Activated CD8-positive, alpha-beta memory T cell treated with anti-CD3 and anti-CD28 coated beads, Interleukin-2, amount 50 U/mL, for 1 hour (primary cell): ENCODE results near the gene SLC35F2.
"Not testable (repeated sequence)": the region's sequence is repeated elsewhere in the genome, so short reads cannot be mapped to it uniquely, and the experiment has no call there.

Source experiments
- DNase-seq: peaks from one replicate; pipeline ENCODE4 v3.0.0-alpha.2; 2020; ENCODE audit errors: extremely low read depth

SLC35F2 gene, protein sequence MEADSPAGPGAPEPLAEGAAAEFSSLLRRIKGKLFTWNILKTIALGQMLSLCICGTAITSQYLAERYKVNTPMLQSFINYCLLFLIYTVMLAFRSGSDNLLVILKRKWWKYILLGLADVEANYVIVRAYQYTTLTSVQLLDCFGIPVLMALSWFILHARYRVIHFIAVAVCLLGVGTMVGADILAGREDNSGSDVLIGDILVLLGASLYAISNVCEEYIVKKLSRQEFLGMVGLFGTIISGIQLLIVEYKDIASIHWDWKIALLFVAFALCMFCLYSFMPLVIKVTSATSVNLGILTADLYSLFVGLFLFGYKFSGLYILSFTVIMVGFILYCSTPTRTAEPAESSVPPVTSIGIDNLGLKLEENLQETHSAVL

DNA sequence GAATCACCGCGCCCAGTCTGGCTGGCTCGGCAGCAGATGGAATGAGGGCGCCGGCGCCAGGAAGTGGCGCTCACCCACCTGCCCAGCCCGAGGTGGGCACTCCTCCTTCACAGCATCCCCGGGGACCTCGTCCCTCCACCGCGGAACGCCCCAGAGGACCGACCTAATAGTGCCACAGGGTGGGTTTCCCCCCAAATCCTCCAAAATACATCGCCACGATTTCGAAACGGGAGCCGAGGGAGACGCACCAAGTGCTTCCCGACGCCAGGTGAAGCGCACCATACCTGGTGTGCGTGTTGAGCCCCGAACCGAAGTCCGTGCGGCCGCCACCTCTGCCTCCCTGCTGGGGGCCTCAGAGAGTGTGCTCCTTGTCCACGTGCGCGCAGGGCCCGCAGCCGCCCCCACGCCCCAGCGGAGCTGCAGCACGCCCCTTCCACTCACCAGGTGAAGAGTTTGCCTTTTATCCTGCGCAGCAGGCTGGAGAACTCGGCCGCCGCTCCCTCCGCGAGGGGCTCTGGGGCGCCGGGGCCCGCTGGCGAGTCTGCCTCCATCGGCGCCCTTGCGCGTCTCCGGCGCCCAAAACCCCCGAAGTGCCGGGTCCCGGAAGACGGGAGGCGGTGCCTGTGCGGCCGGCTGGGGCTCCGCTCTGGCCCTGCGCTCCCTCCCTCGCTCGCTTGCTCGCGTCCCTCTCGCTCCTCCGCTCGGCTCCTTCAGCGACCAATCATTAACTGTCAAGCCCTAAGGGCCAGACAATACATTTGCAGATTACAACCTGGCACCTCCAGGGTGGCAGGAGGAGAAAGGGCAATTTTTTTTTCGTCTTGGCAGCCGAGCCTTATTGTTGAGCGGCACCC, at the start of gene SLC35F2:
Gene SLC35F2 (minus strand): TSS at position 571 of the 854 bp plus-strand sequence. CDS start 20 bp downstream, at position 551.
- DNase-seq: no peak

DNA sequence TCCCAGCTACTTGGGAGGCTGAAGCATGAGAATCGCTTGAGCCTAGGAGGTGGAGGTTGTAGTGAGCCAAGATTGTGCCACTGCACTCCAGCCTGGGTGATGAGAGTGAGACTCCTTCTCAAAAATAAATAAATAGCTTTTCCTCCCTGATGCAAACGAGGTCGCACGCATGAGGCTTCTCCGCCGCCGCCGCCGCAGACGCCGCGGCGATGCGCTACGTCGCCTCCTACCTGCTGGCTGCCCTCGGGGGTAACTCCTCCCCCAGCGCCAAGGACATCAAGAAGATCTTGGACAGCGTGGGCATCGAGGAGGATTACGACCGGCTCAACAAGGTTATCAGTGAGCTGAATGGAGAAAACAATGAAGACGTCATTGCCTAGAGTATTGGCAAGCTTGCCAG, 49.6 kb upstream of the SLC35F2 start:
- DNase-seq: no peak

DNA sequence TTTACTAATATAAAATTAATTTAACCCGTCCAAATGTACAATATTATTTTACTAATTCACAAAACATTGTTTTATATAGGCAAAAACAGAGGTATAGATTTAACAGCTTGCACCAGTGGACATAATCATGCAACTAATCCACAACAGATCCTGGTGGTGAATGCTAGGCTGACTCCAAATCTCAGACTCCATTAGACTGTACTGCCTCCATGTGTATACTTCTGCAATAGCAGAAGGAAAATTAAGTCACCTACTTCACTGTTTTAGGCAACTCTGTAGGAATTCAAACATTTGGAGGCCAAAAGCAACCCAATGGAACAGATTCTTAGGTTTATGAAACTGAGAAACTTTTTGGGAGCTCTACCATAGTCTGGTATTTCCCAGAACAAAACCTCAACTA, 39.7 kb upstream of the SLC35F2 start:
- no peak for DNase-seq

DNA sequence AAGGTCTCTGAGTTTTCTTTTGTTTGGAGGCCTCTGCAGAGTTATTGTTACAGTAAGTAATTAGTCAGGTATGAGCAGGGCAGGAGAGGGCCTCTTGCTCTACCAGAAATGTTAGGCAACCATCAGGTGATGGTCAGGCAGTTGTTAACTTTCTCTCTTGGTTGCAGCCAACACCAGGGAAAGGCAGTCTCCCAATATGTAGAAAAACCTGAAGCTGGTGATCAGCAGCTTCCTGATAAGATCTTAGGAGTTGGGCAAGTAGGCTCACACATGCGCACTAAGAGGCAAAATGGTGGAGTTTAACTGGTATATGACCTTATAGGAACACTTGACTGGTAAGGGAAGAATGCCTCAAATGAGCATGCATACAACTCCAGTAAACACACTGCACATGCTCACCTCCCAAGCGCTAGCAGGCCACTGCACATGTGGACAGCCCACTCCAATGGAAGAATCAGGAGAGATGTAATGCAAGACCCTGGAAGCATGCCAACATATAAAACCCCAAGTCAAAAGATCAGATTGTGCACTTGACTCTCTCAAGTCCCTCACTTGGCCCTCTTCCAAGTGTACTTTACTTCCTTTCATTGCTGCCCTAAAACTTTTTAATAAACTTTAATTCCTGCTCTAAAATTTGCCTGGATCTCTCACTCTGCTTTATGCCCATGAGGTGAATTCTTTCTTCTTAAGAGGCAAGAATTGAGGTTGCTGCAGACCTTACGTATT, 23.7 kb upstream of the SLC35F2 start:
- no peak for DNase-seq

DNA sequence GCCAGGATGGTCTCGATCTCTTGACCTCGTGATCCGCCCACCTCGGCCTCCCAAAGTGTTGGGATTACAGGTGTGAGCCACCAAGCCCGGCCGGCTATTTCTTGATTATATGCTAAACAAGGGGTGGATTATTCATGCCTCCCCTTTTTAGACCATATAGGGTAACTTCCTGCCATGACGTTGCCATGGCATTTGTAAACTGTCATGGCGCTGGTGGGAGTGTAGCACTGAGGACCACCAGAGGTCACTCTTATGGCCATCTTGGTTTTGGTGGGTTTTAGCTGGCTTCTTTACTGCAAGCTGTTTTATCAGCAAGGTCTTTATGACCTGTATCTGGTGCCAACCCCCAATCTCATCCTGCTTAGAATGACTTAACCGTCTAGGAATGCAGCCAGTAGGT, 22.9 kb upstream of the SLC35F2 start:
- DNase-seq: not testable (repeated sequence)

DNA sequence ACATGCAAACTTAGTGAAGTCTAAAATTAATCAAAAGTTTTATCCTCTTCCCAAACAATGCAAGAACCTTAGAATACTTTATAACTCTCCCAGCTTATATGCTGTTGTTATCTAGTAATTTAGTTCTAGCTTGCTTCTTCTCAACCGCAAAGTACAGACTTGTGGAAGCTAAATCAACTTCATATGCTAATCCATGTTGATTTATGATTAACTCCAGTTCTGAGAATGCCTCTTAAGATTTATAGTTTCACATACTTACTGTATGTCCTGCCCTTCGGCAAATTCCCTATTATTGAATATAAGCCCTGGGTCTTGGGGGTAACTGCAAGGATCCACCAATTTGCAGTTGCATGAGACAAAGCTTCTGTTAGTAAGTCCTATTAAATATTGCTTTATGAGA, 17.6 kb upstream of the SLC35F2 start:
- no peak for DNase-seq

DNA sequence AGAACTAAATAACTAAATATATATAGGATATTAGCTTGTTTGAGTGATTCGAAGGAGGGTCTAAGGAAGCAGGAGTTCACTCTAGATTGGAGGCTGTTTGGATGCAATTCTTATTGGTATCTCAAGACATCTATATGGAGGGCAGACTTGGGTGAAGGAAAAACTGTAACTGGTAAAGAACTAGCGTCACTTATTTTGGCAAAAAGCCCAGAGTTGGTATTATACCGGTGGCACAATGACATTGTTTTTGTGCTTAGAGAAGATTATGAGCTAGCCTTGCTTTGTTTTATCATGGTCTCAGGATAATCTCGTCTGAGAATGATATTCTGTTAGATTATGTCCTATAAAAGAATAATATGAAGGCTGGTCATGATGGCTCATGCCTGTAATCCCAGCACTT, 6.0 kb upstream of the SLC35F2 start:
- DNase-seq: no peak

DNA sequence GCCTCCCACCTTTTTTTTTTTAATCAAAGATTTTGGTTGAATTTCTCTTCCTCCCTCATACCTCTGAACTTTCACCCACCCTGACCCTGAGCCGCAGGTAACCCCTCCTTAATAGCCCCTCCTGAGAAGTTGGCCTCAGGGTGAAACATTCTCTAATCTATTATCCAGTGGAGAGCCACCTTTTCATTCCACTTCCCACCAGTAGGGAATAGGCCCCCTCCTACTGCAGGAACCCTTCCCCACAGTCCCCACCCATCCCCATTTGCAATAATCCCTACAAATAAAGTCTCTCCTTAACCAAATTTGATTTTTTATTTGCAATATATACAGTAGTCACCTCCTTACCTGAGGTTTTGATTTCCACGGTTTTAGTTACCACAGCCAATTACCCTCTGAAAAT, 2.1 kb upstream of the SLC35F2 start:
- no peak for DNase-seq

DNA sequence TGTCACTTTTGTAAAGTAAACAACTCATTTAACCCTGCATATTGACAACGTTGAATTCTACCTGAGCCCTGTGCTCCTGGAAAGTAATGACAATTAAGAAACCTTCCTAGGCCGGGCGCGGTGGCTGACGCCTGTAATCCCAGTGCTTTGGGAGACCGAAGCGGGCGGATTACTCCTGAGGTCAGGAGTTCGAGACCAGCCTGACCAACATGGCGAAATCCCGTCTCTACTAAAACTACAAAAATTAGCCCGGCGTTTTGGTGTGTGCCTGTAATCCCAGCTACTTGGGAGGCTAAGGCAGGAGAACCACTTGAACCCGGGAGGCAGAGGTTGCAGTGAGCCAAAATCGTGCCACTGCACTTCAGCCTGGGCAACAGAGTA, 1.6 kb upstream of the SLC35F2 start:
- not testable (repeated sequence) for DNase-seq

DNA sequence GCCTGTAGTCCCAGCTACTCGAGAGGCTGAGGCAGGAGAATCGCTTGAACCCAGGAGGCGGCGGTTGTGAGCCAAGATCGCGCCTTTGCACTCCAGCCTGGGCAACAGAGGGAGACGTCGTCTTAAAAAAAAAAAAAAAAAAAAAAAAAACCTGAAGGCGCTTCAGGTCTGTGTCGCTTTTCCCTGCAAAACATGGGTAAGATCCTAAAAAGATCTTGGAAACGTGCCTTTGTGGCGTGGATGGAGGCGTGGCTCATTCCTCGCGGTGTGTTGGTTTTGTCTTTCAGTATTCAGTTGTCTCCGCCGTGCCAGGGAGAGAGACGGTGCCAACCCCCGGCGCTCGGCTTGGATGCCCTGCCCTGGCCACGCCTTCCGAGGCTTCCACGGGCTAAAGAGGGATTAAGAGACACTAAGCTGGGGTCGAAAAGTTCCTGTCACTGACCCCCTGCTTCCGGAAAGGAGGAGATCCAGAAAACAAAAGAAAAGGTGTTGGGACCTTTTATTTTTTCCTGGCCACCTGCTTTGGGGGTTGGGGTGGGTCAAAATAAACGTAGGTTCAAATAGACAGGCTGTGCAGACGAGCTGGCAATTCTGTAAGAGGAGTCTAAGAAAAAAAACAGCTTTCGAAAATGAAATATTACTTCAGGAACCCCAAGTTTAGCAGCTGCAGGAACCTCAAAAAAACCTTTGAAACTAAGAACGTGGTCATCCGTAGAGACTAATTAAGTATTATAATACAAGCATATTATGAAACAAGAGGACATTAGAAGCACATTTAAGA, 1.1 kb upstream of the SLC35F2 start:
- no peak for DNase-seq

DNA sequence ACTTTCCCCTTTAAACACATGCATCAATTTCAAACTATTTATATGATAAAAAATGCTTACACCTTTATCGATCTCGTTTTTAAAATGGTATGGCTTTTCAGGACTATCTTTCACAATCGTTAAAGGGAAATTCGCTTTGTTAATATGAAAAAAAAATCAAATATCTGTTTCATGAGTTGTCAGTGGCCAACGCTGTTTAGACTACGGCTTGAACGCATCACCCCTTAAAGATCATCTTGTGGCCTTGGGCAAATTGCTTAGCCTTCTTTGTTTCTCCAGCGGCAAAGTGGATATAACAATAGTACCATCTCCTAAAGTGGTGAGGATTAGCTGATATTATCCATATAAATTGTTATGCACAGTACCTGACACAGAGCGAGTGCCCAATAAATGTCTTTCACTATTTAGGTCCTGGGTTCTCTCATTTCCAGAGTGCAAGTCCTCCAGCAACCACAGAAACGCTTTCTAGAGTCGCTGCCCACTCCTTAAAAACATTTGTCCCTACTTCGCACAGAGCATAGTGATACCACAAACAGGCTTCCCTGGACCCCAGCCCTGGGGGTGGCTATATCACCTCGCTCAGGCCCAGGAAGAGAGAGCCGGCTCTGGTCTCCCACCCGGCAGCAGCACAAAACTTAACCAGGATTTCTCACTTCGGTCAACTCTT, 904 bp downstream of the SLC35F2 start:
- DNase-seq: no peak

DNA sequence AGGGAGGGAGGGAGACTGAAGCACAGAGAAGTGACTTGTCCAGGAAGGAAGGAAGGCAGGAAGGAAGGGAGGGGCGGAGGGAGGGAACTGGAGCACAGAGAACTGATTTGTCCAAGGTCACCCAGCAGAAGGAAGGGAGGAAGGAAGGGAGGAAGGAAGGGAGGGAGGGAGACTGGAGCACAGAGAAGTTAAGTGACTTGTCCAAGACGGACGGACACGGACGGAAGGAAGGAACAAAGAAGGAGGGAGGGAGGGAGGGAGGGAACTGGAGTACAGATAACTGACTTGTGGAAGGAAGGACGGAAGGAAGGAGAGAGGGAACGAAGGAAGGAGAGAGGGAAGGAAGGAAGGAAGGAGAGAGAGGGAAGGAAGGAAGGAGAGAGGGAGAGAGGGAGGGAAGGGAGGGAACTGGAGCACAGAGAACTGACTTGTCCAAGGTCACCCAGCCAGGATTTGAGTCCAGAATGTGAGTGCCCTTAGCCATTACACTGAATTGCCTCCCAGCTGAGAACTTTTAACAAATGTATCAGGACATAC, 1.5 kb downstream of the SLC35F2 start:
- no peak for DNase-seq

DNA sequence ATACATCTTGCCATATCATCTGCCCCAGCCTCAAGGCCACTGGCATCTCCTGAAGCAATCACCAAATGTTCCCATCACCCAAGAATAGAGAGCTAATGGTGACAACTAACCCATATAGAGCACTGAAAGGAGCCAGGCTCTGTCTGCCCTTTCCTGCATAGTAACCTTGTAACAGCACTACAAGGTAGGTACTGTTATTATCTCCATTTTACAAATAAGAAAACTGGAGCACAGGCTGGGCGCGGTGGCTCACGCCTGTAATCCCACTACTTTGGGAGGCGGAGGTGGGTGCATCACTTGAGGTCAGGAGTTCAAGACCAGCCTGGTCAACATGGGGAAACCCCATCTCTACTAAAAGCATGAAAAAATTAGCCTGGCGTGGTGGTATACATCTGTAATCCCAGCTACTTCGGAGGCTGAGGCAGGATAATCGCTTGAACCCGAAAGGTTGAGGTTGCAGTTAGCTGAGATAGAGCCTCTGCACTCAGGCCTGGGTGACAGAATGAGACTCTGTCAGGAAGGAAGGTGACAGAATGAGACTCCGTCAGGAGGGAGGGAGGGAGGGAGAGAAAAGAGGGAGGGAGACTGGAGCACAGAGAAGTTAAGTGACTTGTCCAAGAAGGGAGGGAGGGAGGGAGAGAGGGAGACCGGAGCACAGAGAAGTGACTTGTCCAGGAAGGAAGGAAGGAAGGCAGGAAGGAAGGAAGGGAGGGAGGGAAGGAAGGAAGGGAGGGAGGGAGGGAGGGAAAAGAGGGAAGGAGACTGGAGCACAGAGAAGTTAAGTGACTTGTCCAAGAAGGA, 2.2 kb downstream of the SLC35F2 start:
- no peak for DNase-seq

DNA sequence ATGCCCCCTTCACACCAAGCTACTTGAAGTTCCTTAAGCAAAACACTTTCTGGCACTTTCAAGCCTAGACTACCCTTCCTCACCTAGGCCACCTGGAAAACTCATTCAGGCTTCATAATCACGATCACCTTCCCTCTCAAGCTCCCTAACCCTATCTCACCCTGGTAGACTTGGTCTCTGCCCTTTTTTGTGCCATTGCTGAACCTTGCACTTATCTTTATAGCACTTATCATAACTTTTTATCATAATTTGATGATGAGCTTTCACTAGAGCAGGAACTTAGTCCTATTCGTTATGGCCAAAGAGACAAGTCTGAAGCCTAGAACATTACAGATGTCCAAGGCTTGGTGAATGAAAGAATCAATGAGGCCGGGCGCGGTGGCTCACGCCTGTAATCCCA, 5.5 kb downstream of the SLC35F2 start:
- no peak for DNase-seq

DNA sequence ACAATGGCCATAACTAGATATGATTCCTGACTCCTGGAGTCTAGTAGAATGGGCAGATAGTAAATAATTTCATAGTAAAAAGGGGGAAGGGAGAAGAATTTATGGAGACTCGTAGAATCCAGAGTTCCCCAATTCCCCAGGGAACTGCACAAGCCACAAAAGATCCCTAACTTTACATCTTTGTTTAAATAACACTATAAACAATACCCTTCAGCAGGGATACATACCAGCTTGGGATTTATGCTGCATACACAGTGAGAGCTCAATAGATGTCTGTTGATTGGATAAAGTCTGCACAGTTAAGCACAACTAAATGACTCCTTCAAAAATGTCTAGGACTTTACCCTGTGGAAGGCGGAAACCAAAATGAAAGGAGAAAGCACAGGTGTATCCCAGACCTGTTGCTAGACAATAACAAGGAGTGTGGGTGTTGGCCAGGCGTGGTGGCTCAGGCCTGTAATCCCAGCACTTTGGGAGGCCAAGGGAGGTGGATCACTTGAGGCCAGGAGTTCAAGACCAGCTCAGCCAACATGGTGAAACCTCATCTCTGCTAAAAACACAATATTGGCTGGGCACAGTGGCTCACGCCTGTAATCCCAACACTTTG, 6.8 kb downstream of the SLC35F2 start:
- no peak for DNase-seq

DNA sequence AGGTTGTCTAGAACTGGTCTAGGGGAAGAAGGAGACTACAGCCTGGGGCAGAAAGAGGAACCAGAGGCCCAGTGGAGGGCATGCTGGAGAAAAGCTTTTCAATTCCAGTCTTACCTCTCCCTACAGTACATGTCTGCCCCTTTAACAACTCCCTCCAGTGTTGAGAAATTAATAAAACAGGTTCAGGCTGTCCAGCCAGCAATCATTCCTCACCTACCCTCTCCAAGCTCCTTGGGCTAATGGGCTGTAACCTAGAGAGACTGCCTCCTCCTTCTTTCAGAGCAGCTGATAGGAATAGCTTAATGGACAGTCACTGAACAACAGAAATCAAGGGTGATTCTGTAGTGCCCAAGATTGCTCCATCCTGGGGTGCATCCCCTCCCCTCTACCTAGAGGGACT, 8.8 kb downstream of the SLC35F2 start:
- no peak for DNase-seq

DNA sequence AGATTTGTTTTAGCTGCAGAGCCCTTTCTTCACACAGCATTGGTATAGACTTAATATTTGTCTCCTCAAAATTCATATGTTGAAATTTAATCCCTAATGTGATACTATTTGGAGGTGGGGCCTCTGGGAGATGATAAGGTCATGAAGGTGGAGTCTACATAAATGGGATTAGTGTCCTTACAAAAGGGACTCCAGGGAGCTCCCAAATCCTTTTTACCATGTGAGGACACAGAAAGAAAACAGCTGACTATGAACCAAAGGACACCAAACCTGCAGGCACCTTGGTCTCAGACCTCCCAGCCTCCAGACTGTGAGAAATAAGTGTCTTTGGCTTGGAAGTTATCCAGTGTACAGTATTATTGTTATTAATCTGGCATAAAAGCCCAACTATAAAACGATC, 10.2 kb downstream of the SLC35F2 start:
- DNase-seq: no peak

DNA sequence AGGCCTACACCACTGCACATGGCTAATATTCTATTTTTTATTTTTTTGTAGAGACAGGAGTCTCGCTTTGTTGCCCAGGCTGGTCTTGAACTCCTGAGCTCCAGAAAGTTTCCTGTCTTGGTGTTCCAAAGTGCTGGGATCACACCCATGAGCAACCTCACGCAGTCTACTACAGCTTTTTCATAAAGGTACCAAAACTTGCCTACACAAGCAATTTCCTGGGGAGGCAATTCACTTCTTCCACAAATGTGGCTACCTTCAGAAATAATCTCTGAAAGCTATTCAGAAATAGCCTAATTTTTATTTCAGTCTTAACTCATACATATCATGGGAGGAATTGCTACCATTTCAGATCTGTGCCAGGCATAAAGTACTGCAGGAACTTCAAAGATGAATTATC, 11.4 kb downstream of the SLC35F2 start:
- DNase-seq: no peak

DNA sequence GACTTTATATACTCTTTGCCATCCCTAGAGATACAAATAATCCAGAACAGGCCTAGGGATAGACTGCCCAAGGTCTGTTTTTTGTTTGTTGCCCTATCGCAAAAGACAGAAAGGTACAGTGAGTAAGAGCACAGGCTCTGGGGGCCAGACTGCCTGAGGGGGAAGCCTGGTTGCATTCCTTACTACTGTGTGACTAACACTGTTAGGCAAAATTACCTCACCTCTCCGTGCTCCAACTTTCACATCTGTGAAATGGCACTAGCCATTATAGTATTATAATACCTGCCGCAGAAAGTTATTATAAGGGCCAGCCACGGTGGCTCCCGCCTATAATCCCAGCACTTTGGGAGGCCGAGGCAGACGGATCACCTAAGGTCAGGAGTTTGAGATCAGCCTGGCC, 14.5 kb downstream of the SLC35F2 start:
- DNase-seq: no peak
